Epithelial cell of proximal tubule (primary cell): Measurements from ENCODE around the gene CTBP1. TPM values are rescaled to one million over a fixed set of nuclear protein-coding genes. Genes with fewer than 3 reads are reported as not detected.

Experiments used
- DNase-seq: peaks from one replicate; pipeline ENCODE4 v3.0.0-alpha.2; 2011; ENCODE audit warnings: low read depth
- H3K4me3 ChIP-seq: 2 replicates; pipeline ENCODE4 v1.5.1; 2011; ENCODE audit warnings: low read depth, mild to moderate bottlenecking, low read length
- total RNA-seq: library from RNA; depleted of rRNA; stranded (reverse); fragments of >200 nt; gene quantifications from 2 replicates; pipeline ENCODE4 v1.2.3, GENCODE V29; 2015
- TF ChIP-seq, protein P1 (sequence below): conservative IDR thresholded peaks from 2 replicates; pipeline ENCODE4 v1.5.1; 2012; ENCODE audit warnings: low read depth, mild to moderate bottlenecking, low read length

Gene CTBP1
- total RNA-seq, 1 donor from 2014 or later = 334 TPM

DNA sequence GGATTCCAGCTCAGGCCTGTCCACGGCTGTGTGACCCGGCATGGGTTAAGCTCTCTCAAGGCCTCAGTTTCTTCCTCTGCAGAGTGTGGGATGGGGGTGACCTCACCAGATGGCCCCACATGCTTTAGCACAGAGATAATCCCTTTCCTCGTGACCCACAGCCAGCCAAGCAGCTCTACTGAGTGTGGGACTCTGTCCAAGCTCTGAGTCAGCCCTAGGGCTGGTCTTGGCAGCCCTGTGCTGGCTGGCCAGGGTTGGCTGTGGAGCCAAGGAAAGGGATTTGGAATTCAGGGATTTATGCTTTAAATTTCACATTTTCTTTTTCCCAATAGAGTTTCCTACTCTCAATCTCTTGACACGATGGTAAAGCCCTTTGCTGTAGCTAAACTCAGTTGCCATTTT lies 56.8 kb downstream of the CTBP1 start:
- H3K4me3 ChIP-seq = no peak overlapping the region
- TF ChIP-seq, protein P1, sequence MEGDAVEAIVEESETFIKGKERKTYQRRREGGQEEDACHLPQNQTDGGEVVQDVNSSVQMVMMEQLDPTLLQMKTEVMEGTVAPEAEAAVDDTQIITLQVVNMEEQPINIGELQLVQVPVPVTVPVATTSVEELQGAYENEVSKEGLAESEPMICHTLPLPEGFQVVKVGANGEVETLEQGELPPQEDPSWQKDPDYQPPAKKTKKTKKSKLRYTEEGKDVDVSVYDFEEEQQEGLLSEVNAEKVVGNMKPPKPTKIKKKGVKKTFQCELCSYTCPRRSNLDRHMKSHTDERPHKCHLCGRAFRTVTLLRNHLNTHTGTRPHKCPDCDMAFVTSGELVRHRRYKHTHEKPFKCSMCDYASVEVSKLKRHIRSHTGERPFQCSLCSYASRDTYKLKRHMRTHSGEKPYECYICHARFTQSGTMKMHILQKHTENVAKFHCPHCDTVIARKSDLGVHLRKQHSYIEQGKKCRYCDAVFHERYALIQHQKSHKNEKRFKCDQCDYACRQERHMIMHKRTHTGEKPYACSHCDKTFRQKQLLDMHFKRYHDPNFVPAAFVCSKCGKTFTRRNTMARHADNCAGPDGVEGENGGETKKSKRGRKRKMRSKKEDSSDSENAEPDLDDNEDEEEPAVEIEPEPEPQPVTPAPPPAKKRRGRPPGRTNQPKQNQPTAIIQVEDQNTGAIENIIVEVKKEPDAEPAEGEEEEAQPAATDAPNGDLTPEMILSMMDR = no peak
- peak; percentile 87 for DNase-seq

- DNase-seq = no peak
- no peak overlapping the region for H3K4me3 ChIP-seq
- TF ChIP-seq, protein P1 = no peak
Measured at GRCh38 chr4:1191621-1192020, 57.3 kb downstream of the CTBP1 start.

- no peak for DNase-seq
- H3K4me3 ChIP-seq = no peak overlapping the region
- TF ChIP-seq, protein P1 = no peak
Measured at GRCh38 chr4:1187182-1187581, 61.7 kb downstream of the CTBP1 start.

- no peak overlapping the region for H3K4me3 ChIP-seq
- no peak for DNase-seq
- TF ChIP-seq, protein P1 = no peak
Measured at GRCh38 chr4:1183985-1184773, 64.8 kb downstream of the CTBP1 start.

DNA sequence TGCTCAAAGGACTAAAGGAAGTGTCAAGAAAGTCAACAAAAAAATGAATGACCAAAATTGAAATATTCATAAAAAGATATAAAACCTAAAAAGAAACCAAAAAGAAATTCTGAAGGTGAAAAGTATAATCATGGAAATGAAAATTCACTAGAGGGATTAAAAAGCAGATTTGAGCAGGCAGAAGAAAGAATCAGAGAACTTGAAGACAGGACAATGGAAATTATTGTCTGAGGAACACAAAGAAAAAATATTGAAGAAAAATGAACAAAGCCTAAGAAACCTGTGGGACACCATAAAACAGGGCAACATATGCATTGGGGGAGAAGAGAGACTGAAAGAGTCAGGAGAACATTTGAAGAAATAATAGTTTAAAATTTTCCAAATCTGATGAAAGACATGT lies 66.6 kb downstream of the CTBP1 start:
- DNase-seq = no peak
- TF ChIP-seq, protein P1 = no peak
- no peak overlapping the region for H3K4me3 ChIP-seq

DNA sequence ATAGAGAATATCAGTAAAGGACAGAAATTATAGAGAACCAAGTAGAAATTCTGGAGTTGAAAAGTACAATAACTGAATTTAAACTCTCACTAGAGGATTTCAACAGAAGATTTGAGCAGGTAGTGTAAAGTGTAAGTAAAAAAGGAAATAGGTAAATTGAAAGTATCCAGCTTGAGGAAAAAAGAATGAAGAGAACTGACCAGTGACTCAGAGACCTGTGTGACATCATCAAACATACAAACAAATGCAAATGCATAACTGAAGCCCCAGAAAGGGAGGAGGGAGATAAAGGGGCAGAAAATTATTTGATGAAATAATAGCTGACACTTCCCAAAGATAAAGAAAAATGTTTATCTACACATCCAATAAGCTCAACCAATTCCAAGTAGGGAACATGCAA lies 68.3 kb downstream of the CTBP1 start:
- TF ChIP-seq, protein P1 = no peak
- no peak overlapping the region for H3K4me3 ChIP-seq
- no peak for DNase-seq

- H3K4me3 ChIP-seq = no peak overlapping the region
- no peak for DNase-seq
- TF ChIP-seq, protein P1 = no peak
Measured at GRCh38 chr4:1179976-1180375, 69.0 kb downstream of the CTBP1 start.
